ENCODE data around the gene SCAMP3.

DNA sequence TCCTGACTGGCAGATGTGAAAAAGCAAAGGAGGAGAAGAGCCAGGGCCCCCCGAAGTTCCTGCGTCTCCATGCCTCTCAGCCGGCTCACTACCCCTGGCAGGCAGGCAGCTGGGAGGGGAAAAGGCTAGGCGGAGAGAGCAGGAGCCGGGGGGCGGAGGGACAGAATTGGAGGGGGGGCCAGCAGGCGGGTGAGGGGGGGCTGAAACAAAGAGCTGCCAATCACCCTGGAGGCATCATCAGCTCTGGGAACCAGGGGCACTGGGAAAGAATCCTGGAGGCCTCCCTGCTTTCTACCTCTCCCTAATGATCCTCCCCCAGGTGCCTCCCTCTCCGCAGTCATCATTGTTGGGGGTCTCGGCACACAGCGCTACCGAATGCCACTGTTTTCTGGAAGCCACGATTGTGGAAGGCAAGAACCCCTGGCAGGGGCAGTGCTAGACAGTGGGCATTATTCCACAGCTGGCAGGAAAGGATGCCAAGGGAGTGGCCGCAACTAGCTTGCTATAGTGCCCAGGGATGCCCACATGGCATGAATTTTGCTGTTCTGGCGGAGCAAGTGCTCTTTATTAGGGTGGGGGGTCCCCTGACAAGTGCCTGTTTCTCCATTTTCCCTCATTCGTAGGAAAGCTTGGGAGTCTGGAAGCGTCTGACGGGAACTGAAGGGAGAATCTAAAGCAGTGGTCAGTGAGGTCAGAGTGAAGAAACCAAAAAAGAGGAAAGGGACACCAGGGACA is 54.2 kb downstream of the SCAMP3 start, which contains the start of gene THBS3:
- TF ChIP-seq, protein P1, sequence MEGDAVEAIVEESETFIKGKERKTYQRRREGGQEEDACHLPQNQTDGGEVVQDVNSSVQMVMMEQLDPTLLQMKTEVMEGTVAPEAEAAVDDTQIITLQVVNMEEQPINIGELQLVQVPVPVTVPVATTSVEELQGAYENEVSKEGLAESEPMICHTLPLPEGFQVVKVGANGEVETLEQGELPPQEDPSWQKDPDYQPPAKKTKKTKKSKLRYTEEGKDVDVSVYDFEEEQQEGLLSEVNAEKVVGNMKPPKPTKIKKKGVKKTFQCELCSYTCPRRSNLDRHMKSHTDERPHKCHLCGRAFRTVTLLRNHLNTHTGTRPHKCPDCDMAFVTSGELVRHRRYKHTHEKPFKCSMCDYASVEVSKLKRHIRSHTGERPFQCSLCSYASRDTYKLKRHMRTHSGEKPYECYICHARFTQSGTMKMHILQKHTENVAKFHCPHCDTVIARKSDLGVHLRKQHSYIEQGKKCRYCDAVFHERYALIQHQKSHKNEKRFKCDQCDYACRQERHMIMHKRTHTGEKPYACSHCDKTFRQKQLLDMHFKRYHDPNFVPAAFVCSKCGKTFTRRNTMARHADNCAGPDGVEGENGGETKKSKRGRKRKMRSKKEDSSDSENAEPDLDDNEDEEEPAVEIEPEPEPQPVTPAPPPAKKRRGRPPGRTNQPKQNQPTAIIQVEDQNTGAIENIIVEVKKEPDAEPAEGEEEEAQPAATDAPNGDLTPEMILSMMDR (optimal IDR thresholded peaks at IDR 0.05 in 1 of 3, IDR thresholded peaks at IDR 0.05 in 1 of 3, conservative IDR thresholded peaks at IDR 0.05 in 1 of 3; ENCODE audit: extremely low read depth in 1 of 3, insufficient read depth in 2 of 3, low read length in 3 of 3), result no peak
- TF ChIP-seq EZH2 (IDR thresholded peaks at IDR 0.05; ENCODE audit: low read length), result no peak

Data from keratinocyte (primary cell).